GM13977 (cell line): ENCODE measurements around the gene SH3RF3.

ENCODE experiments used
- DNase-seq: peaks from one replicate; pipeline ENCODE4 v3.0.0; 2012; ENCODE audit warnings: low spot score
- CTCF ChIP-seq: IDR thresholded peaks from 2 replicates; pipeline ENCODE4 v1.5.1; 2012; ENCODE audit warnings: mild to moderate bottlenecking, control low read depth; ENCODE audit not compliant: insufficient read depth; ENCODE audit errors: extremely low read depth, missing control alignments
- in situ Hi-C: fragments of 300-500 bp; cut with MboI; formaldehyde crosslinking; loops from one replicate; pipeline ENCODE4 v1.12.0; 2022; ENCODE audit warnings: low sequenced_read_pairs, low pct_unique_long_range_greater_than_20kb, mixed read lengths, inconsistent platforms; ENCODE audit not compliant: unreplicated experiment

Gene SH3RF3

DNA sequence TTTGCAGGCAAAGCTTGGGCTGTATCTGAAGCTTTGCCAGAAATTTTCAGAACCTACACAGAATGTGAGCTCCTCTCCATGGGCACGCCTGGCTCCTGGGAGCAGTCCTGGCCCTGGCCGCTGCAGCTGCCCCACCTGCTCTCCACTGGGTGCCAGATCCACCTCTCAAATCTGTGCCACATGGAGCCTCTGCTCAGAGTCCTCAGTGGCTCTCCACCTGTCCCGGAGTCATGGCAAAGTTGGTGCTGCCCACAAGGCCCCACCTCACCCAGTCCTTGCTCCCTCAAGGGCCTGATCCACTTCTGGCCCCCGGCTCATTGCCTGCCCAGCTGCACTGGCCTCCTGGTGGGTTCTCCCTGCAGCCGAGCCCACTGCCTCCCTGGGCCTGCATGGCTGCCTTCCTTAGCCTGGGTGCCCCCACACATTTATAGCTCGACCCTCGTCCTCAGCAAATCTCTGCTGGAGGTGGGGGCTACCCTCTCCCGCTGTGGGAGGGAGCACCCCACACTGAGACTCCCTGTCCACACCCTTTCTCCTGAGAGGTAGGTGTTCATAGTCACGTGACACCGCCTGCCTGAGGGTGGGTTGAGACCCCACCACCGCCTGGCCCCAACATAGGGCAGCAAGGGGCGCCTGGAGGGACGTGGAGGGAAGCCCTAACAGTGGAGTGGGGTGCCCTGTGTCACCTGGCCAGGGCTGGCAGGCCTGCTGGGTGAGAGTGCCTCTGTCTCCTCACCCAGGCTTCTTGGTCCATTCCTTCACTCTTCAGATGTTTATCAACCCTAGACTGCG lies 224.1 kb downstream of the SH3RF3 start:
- no peak for DNase-seq
- in situ Hi-C loops: no loop called here
- TF ChIP-seq CTCF: no peak

DNA sequence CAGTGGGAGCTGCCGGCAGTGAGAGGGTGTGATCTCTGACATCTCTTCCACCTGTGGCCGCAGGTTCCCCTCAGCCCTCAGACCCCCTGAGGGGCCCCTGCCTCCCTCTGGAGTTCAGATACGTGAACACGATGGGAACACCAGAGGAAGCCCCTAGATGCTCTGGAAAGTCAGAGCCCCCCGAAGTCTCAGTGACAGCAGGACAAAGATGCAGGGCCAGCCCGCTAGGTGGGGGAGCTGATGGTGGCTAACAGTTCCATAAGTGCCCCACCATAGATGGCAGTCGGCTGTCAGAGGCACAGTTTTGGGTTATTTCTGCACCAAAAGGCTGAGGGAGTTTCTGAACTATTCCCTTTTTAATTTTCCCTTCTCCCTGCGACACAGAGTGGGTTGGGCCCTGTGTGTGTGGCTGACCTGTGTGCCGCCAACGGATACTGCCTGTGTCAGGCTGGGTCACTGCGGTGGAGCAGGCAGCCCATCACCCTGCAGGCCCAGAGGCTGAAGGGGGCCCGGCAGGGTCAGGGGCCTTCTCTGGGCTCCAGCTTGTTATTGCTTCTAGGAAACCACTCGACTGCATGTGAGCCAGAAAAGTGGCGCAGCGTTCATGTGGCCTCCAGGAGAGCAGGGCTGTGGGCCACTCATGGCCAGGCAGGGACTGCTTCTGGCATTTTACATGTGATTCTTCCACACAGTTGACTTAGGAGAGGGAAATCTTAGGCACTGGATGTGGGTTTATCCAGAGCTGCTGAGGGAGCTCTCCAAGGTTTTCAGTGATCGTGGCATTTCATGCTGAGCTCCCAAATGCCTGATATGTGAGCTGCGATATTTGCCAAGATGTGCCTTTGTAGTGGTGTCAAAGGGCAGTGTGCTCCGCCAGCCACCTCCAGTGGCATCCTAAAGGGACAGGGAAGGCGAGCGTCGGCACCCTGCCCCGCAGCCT lies 225.1 kb downstream of the SH3RF3 start:
- no peak for TF ChIP-seq CTCF
- no peak for DNase-seq
- in situ Hi-C loops: no loop called here

GRCh38 chr2:109355192-109355843 lies 226.3 kb downstream of the SH3RF3 start:
- in situ Hi-C loops: no loop called here
- no peak for DNase-seq
- TF ChIP-seq CTCF: no peak

DNA sequence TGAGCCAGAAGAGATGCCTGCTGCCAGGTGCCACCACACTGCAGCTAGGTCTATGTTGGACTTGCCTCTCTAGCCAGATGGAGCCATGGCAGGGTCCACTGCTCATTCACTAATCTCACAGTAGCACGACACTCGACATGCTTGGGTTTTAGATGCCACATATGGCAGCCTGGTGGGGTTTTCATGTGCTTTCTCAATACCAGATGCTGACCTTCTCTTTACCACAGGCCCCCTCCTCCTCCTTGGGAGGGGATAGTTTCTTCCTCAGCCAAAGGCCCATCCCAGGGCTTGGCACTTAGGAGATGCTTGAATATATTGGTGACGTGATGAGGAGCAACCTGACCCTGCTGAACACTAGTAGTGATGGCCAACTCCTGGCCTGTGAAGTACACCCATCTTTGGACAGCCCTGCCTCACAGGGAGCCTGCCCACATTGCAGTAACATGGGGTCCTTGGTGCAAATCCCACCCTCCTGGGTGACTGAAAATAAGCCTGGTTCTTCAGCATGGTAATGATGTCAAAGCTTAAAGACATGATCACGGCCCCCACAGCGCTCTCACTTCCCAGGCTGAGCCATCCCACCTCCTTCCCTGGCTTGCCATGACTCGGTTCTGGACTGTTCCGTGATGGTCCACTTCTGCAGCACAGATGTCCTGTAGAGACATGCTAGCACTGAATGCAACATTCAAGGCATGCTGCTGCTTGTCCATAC lies 227.5 kb downstream of the SH3RF3 start:
- no peak for DNase-seq
- in situ Hi-C loops: no loop called here

GRCh38 chr2:109364217-109364616 lies 235.2 kb downstream of the SH3RF3 start:
- no peak for DNase-seq
- in situ Hi-C loops: no loop called here
- TF ChIP-seq CTCF: no peak

More for the DNA sequence above, 227.5 kb downstream of the SH3RF3 start:
- TF ChIP-seq CTCF: no peak

DNA sequence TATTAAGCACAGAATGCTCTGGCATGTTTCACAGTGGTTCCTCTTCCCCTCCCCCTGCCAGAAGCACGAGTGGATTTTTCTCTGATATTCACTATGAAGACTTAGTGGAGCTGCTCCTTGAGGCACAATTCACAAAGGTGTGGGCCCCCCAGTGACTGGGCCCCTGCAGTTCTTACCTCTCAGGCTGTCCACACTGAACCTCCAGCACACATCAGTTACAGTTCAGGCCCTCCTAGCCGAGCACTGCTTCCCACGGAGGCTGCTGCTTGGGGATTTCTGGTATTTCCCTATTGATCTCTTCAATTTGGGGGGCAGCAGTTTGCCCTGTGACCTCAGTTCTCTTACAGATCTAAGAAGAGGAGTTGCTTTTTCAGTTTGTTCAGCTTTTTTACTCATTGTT lies 236.1 kb downstream of the SH3RF3 start:
- in situ Hi-C loops: no loop called here
- no peak for DNase-seq
- no peak for TF ChIP-seq CTCF
